GM21786 (cell line): ENCODE data around the gene DUSP7.

ENCODE experiments used
- ATAC-seq: cut with Tn5 transposase; IDR thresholded peaks from one replicate; pipeline ENCODE4 v1.9.1; 2021; ENCODE audit not compliant: unreplicated experiment

DUSP7 gene

GRCh38 chr3:52056521-52056967 lies at the start of gene DUSP7:
Gene DUSP7, minus strand, starts transcription at chr3:52056571. Its CDS starts 205 bp downstream, at chr3:52056366.
- ATAC-seq, result peak; percentile 18

- no peak for ATAC-seq
Observed at GRCh38 chr3:52104684-52105640, 48.6 kb upstream of the DUSP7 start.

- ATAC-seq, result no peak
Observed at GRCh38 chr3:52102934-52103333, 46.6 kb upstream of the DUSP7 start.

- no peak for ATAC-seq
Observed at GRCh38 chr3:52099001-52099401, 42.6 kb upstream of the DUSP7 start.

- no peak for ATAC-seq
Observed at GRCh38 chr3:52097851-52098507, 41.6 kb upstream of the DUSP7 start.

- ATAC-seq, result no peak
Observed at GRCh38 chr3:52095990-52096775, 39.8 kb upstream of the DUSP7 start.

- ATAC-seq, result no peak
Observed at GRCh38 chr3:52094571-52095485, 38.5 kb upstream of the DUSP7 start.

GRCh38 chr3:52093756-52094545 lies 37.6 kb upstream of the DUSP7 start:
- no peak for ATAC-seq

GRCh38 chr3:52092891-52093290 lies 36.5 kb upstream of the DUSP7 start:
- ATAC-seq, result no peak

- ATAC-seq, result no peak
Observed at GRCh38 chr3:52092271-52092660, 35.9 kb upstream of the DUSP7 start.

- no peak for ATAC-seq
Observed at GRCh38 chr3:52091586-52092270, 35.4 kb upstream of the DUSP7 start.

- no peak for ATAC-seq
Observed at GRCh38 chr3:52090933-52091468, 34.6 kb upstream of the DUSP7 start.

GRCh38 chr3:52090131-52090932 lies 34.0 kb upstream of the DUSP7 start:
- no peak for ATAC-seq

- no peak for ATAC-seq
Observed at GRCh38 chr3:52089691-52090090, 33.3 kb upstream of the DUSP7 start.

GRCh38 chr3:52088445-52089367 lies 32.3 kb upstream of the DUSP7 start:
- no peak for ATAC-seq

- no peak for ATAC-seq
Observed at GRCh38 chr3:52087731-52088130, 31.4 kb upstream of the DUSP7 start.
